Adipocyte (in vitro differentiated cells): ENCODE data around the gene CHST11.
"Not testable (repeated sequence)": the region's sequence is repeated elsewhere in the genome, so short reads cannot be mapped to it uniquely, and the experiment has no call there.

Experiments
- DNase-seq: peaks from one replicate; pipeline ENCODE4 v3.0.0-alpha.2; 2015; ENCODE audit warnings: low read depth
- H3K27me3 ChIP-seq: replicated peaks from 2 replicates; pipeline ENCODE4 v1.7.0; 2013; ENCODE audit warnings: mild to moderate bottlenecking, low read length, moderate library complexity; ENCODE audit not compliant: control insufficient read depth, insufficient read depth
- H3K36me3 ChIP-seq: 2 replicates; pipeline ENCODE4 v1.7.0; 2013; ENCODE audit warnings: low read length, mild to moderate bottlenecking, moderate library complexity; ENCODE audit not compliant: control insufficient read depth, insufficient read depth, severe bottlenecking
- H3K4me1 ChIP-seq: 2 replicates; pipeline ENCODE4 v1.7.0; 2013; ENCODE audit warnings: mild to moderate bottlenecking, low read length, moderate library complexity; ENCODE audit not compliant: control insufficient read depth, insufficient read depth
- H3K4me3 ChIP-seq: 2 replicates; pipeline ENCODE4 v1.7.0; 2013; ENCODE audit warnings: mild to moderate bottlenecking, low read length, moderate library complexity
- H3K9ac ChIP-seq: 2 replicates; pipeline ENCODE4 v1.7.0; 2013; ENCODE audit warnings: mild to moderate bottlenecking, low read length, moderate library complexity
- H3K9me3 ChIP-seq: 2 replicates; pipeline ENCODE4 v1.7.0; 2013; ENCODE audit warnings: mild to moderate bottlenecking, low read length, moderate library complexity; ENCODE audit not compliant: control insufficient read depth

CHST11 gene

DNA sequence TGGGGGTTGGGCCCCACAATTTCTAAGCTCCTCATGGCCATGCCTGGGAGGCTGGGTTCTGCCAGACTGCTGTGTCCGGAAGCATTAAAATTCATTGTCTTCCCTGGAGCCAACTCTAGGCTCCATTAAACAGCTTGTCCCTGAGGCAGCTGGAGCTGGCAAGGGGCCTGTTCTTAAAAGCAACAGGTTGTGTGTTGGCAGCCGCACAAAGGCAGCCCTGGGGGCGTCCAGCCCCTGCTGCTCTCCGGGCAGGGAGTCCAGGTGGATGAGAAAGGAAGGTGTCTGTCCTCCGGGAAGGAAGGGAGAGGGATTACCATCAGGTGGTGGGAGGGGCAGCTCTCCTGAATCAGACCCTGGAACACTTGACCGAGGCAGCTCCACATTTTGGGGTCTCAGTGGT, 98.9 kb downstream of the CHST11 start:
- no peak for DNase-seq
- Histone ChIP-seq H3K27me3 (no peaks in the 10 kb centered on the region), H3K9me3 (peaks cover 7% of the 10 kb centered on the region), H3K9ac (no peak overlapping the region), H3K4me1 (no peaks in the 10 kb centered on the region), H3K36me3 (no peaks in the 10 kb centered on the region), H3K4me3 (no peak overlapping the region)

DNA sequence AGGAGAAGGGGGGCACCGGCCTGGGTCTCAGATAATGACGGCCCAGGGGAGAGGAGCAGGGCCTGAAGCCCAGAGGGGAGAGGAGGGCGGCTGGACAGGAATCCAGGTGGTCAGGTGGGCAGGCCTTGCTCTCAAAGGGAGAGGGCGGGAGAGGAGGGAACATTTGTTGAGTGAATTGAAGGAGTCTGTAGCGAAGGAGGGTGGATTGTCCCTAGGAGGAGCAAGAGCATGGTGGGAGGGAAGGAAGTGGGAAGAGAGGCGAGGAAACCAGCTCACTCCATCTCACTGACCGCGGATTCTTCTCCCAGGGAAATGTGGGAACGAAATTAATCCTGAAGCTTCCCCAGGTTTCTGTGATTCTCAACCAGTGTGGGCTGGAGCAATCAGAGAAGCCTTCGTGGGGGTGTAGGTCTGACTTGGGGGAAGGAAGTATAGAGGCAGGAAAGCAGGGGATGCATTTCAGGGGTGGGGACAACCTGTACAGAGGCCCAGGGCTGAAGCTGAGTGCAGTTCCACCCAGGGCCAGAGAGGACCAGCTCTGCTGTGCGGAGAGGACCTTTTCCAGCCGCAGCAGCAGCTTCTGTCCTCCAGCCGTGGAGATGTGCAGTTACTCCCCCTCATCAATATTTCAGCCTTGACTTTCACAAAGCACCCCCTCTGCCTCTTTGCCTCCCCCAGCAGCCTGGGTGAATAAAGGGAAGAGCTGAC, 100.9 kb downstream of the CHST11 start:
- no peaks in the 10 kb centered on the region for H3K4me1 ChIP-seq
- peaks cover 7% of the 10 kb centered on the region for H3K9me3 ChIP-seq
- H3K36me3 ChIP-seq = no peaks in the 10 kb centered on the region
- DNase-seq = no peak
- no peak overlapping the region for H3K9ac ChIP-seq
- H3K4me3 ChIP-seq = no peak overlapping the region
- H3K27me3 ChIP-seq = no peaks in the 10 kb centered on the region

DNA sequence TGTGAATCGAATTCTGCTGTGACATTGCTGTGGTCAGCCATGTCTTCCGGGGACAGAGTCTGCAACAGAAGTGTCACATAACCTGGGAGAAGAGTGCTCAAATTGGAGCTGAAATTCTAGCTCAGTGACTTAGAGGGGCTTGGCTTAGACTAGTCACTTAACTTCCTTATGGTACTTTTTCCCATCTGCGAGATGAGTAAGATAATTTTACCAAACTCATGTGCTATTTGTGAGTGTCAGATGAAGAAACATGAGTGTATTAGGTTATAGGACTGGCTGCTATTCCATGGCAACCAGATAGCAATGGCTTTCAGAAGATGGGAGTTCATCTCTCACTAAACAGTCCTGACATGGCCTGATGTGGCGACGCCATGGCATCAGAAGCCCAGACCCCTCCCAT, 104.1 kb downstream of the CHST11 start:
- no peak overlapping the region for H3K9ac ChIP-seq
- no peak for DNase-seq
- no peak overlapping the region for H3K4me3 ChIP-seq
- peaks cover 5% of the 10 kb centered on the region for H3K4me1 ChIP-seq
- H3K36me3 ChIP-seq = no peaks in the 10 kb centered on the region
- H3K27me3 ChIP-seq = no peaks in the 10 kb centered on the region
- no peaks in the 10 kb centered on the region for H3K9me3 ChIP-seq

DNA sequence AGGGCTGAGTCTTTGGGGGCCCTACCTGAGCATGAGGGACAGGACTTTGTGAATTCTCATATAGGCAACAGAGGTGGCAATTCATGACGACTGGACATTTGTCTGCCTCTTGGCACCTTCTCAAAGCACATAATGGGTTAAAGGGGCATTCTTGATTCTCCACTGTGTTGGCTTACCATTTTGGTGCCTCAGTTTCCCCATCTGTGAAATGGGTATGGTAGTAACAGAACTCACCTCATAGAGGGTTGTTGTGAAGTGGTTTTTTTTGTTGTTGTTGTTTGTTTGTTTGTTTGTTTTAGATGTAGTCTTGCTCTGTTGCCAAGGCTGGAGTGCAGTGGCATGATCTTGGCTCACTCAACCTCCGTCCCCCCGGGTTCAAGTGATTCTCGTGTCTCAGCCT, 106.0 kb downstream of the CHST11 start:
- H3K4me1 ChIP-seq = peaks cover 12% of the 10 kb centered on the region
- no peak for DNase-seq
- H3K36me3 ChIP-seq = no peaks in the 10 kb centered on the region
- no peaks in the 10 kb centered on the region for H3K27me3 ChIP-seq
- H3K9me3 ChIP-seq = no peaks in the 10 kb centered on the region
- no peak overlapping the region for H3K9ac ChIP-seq
- no peak overlapping the region for H3K4me3 ChIP-seq

DNA sequence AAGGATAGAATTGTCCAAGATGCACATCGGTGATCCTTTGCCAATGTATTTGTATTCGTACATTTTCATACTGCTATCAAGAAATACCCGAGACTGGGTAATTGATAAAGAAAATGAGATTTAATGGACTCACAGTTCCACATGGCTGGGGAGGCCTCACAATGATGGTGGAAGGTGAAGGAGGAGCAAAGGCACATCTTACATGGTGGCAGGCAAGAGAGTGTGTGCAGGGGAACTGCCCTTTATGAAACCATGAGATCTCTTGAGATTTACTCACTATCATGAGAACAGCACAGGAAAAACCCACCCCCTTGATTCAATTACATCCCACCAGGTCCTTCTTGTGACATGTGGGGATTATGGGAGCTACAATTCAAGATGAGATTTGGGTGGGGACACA, 107.9 kb downstream of the CHST11 start:
- not testable (repeated sequence) for H3K27me3 ChIP-seq, H3K9ac ChIP-seq, DNase-seq, H3K4me3 ChIP-seq, H3K36me3 ChIP-seq, H3K9me3 ChIP-seq
- peaks cover 12% of the 10 kb centered on the region for H3K4me1 ChIP-seq

DNA sequence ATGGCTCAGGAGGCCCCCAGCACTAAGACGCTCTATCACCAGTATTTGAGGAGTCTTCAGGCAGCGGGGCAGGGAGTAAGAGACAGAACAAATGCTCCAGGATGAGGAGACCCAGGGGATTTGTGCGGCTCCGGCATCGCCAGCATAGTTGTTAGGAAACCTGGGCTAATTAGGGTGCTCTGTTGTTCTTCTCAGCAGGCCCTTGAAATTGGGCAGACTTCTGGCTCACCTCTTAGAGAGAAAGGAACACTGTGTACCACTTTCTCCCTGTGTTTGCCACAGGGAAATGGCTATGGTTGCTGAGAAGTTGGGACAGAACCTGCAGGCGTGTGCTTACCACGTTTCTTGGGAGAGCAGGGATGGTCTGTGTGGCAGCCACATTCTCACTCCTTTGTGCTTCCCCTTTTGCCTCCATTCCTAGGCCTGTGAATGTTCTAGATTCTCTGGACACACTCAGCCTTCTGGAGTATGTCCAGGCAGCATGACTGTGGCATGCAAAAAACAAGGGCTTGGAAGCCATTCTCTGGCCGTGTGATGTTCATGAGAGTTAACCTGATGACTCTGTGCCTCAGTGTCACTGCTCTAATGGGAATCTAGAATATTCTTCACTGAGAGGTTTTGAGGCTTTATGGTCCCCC, 109.0 kb downstream of the CHST11 start:
- H3K4me3 ChIP-seq = no peak overlapping the region
- H3K9me3 ChIP-seq = no peaks in the 10 kb centered on the region
- peak; percentile 45 for DNase-seq
- no peaks in the 10 kb centered on the region for H3K27me3 ChIP-seq
- peaks cover 12% of the 10 kb centered on the region for H3K4me1 ChIP-seq
- H3K9ac ChIP-seq = peak overlapping the region; percentile 20
- H3K36me3 ChIP-seq = no peaks in the 10 kb centered on the region

DNA sequence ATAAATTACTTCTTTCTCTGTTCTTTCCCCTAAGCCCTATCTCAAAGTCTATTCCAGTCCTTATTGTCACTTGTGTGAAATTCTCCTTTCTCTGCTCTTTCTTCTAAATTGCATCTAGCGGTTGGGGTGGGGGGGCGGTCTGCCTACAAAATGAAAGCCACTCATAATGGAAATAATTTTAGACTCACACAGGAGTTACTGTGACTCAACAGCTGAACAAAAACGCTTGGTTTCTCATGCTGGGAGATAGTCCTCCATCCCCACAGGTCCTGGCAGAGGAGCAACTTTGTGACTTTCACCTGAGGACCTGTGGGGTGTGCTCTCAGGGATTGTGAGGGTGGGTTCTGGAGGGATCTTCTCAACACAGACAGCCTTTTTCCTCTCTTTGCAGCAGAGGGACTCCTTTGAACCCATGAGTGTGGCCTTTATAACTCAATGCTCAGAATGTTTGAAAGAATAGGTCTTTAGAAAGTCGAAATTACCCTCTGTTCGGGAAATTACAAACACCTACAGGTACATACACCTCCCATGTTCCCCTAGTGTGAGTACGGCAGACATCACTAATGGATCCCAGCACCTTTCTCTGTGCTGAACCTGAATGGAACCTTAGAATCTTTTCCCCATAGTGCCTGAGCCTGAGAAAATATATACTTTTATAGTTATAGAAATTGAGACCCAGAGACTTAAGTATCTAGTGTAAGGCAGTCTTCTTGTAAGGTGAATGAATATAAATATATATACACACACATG, 109.7 kb downstream of the CHST11 start:
- no peaks in the 10 kb centered on the region for H3K36me3 ChIP-seq
- no peaks in the 10 kb centered on the region for H3K9me3 ChIP-seq
- DNase-seq = no peak
- H3K9ac ChIP-seq = no peak overlapping the region
- no peak overlapping the region for H3K4me3 ChIP-seq
- no peaks in the 10 kb centered on the region for H3K27me3 ChIP-seq
- H3K4me1 ChIP-seq = peaks cover 12% of the 10 kb centered on the region

DNA sequence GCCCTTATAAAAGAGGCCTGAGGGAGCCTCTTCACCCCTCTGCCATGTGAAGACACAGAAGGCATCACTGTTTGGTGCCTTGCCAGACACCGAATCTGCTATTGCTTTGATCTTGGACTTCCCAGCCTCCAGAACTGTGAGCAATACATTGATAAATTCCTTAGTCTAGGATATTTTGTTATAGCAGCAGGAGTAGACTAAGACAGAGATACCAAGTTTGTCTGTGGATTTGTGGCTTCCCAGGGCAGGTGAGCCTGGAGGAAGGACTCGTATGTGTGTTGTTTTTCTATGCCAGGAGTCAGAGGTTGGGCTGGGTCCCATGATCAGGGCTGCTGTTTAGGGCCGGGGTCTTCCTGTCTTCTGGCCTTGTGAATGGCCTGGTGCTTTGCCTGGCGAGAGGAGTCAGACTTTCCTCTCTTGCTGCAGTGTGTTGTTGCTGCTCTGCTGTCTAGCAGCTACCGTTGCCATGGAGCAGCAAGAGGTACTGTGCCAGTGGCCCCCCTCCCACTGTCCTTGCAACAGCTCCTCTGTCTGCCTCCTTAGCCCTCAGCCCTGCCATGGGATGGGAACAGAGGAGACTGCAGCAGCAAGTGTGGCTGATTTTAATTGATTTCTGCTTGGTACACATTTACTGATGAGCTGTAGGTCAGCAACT, 111.2 kb downstream of the CHST11 start:
- no peaks in the 10 kb centered on the region for H3K36me3 ChIP-seq
- no peaks in the 10 kb centered on the region for H3K9me3 ChIP-seq
- H3K9ac ChIP-seq = no peak overlapping the region
- no peaks in the 10 kb centered on the region for H3K27me3 ChIP-seq
- no peak overlapping the region for H3K4me3 ChIP-seq
- DNase-seq = no peak
- H3K4me1 ChIP-seq = peaks cover 12% of the 10 kb centered on the region

DNA sequence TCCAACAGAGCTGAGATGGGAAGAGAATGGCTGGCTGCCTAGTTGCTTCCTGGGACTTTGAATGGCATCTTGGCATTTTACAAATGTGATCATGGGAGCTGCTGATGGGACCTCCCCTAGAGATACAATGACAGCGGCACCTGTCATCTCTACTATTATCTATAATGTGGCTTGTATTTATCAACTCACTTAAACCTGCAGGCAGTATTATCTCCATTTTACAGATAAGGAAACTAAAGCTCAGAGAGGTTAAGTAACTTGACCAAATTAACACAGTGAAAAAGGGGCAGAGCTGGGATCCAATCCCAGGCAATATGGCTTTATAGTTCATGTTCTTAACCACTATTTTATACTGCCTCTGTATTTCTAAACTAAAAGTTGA, 111.7 kb downstream of the CHST11 start:
- DNase-seq = no peak
- H3K4me1 ChIP-seq = peaks cover 12% of the 10 kb centered on the region
- H3K9ac ChIP-seq = no peak overlapping the region
- no peaks in the 10 kb centered on the region for H3K9me3 ChIP-seq
- H3K27me3 ChIP-seq = no peaks in the 10 kb centered on the region
- H3K4me3 ChIP-seq = no peak overlapping the region
- H3K36me3 ChIP-seq = no peaks in the 10 kb centered on the region

DNA sequence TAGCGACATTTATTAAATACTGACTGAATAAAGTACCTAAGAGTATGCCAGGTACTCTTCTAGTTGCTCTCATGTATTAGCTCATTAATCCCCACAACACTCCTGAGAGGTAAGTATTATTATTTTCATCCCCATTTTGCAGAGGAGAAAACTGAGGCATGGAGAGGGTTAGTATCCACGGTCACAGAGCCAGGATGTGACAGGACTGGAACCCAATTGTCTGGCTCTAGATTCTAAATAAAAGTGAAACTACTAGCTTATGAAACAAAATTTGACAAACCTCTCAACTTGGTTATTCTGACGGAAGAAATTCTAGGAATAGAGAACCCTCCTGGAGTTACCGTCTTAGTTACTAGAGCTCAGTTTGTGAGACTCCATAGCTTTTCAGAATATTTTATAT, 112.2 kb downstream of the CHST11 start:
- Histone ChIP-seq H3K4me1 (peaks cover 12% of the 10 kb centered on the region), H3K36me3 (no peaks in the 10 kb centered on the region), H3K4me3 (no peak overlapping the region), H3K27me3 (no peaks in the 10 kb centered on the region), H3K9ac (no peak overlapping the region), H3K9me3 (no peaks in the 10 kb centered on the region)
- no peak for DNase-seq
